H1 (cell line): ENCODE results near the gene GRIK4. TPM values are rescaled to one million over a fixed set of nuclear protein-coding genes. Genes with fewer than 3 reads are reported as not detected.

ENCODE experiments used
- CTCF ChIA-PET: fragments of 300-600 bp; sonication (Branson Sonifier 250); formaldehyde crosslinking; loops from one replicate; lab custom pipeline; 2021; ENCODE audit not compliant: partially characterized antibody; lab: Charles Lee
- POLR2A ChIA-PET: fragments of 300-600 bp; sonication (Branson Sonifier 250); formaldehyde crosslinking; loops from one replicate; lab custom pipeline; 2021; ENCODE audit warnings: inconsistent platforms; ENCODE audit not compliant: partially characterized antibody; lab: Charles Lee
- DNase-seq, 2 experiments: peaks; one replicate each; pipeline versions ENCODE4 v3.0.0 to v3.0.0-alpha.2; 2010 to 2022; ENCODE audit warnings: low spot score in 2 of 2, low read depth in 1 of 2, mixed read lengths in 1 of 2
- FAIRE-seq: peaks from 2 replicates; lab custom pipeline; 2011; peaks lifted over from hg19 to GRCh38; lab: Jason Lieb, UNC
- H2AFZ ChIP-seq: 2 replicates; pipeline ENCODE4 v1.8.1; 2012; ENCODE audit warnings: low read length, inconsistent platforms
- H2AK5ac ChIP-seq: 2 replicates; pipeline ENCODE4 v1.6.1; 2013; ENCODE audit warnings: low read depth, low read length
- H2BK120ac ChIP-seq: replicated peaks from 2 replicates; pipeline ENCODE3; 2013; ENCODE audit warnings: low read depth, low read length, inconsistent platforms
- H2BK12ac ChIP-seq: 2 replicates; pipeline ENCODE4 v1.6.1; 2013; ENCODE audit warnings: low read depth, low read length
- H2BK15ac ChIP-seq: 2 replicates; pipeline ENCODE4 v1.6.1; 2013; ENCODE audit warnings: low read length
- H2BK20ac ChIP-seq: 2 replicates; pipeline ENCODE4 v1.6.1; 2013; ENCODE audit warnings: low read length
- H2BK5ac ChIP-seq: 2 replicates; pipeline ENCODE4 v1.6.1; 2013; ENCODE audit warnings: low read depth, low read length
- H3K14ac ChIP-seq: 2 replicates; pipeline ENCODE4 v1.6.1; 2013; ENCODE audit warnings: inconsistent platforms; ENCODE audit not compliant: insufficient read length
- H3K18ac ChIP-seq: 2 replicates; pipeline ENCODE4 v1.6.1; 2013; ENCODE audit warnings: low read length; ENCODE audit errors: extremely low read depth
- H3K23ac ChIP-seq: 2 replicates; pipeline ENCODE4 v1.6.1; 2013; ENCODE audit warnings: inconsistent platforms; ENCODE audit not compliant: insufficient read length
- H3K23me2 ChIP-seq: 2 replicates; pipeline ENCODE4 v1.6.1; 2013; ENCODE audit warnings: low read depth, low read length
- H3K27ac ChIP-seq: 2 replicates; pipeline ENCODE4 v1.6.1; 2011; ENCODE audit warnings: low read depth, low read length, inconsistent platforms
- H3K27me3 ChIP-seq, 4 experiments: replicated peaks in 1 of 4; 1 replicate in 1 of 4; 2 replicates in 3 of 4; pipeline versions ENCODE4 v1.6.1 to v1.8.1; 2011 to 2013; ENCODE audit warnings: low read length in 3 of 4, mild to moderate bottlenecking in 3 of 4, inconsistent platforms in 2 of 4, mixed read lengths in 2 of 4, moderate library complexity in 1 of 4; ENCODE audit not compliant: control insufficient read depth in 3 of 4, insufficient read depth in 3 of 4; ENCODE audit errors: extremely low read depth in 1 of 4
- H3K36me3 ChIP-seq, 4 experiments: 2 replicates each; pipeline versions ENCODE4 v1.6.1 to v1.8.1; 2011 to 2013; ENCODE audit warnings: mild to moderate bottlenecking in 4 of 4, low read length in 3 of 4, moderate library complexity in 2 of 4, control low read depth in 1 of 4, inconsistent platforms in 1 of 4; ENCODE audit not compliant: insufficient read depth in 4 of 4, control insufficient read depth in 2 of 4
- H3K4ac ChIP-seq: replicated peaks from 2 replicates; pipeline ENCODE3; 2013; ENCODE audit warnings: low read length, low read depth, mixed read lengths, inconsistent platforms; ENCODE audit not compliant: insufficient read length
- H3K4me1 ChIP-seq, 4 experiments: replicated peaks in 1 of 4; 1 replicate in 1 of 4; 2 replicates in 3 of 4; pipeline versions ENCODE4 v1.6.1 to v1.8.1; 2011 to 2013; ENCODE audit warnings: low read length in 3 of 4, inconsistent platforms in 2 of 4, mixed read lengths in 1 of 4; ENCODE audit not compliant: insufficient read depth in 4 of 4, control insufficient read depth in 3 of 4
- H3K4me2 ChIP-seq, 2 experiments: 2 replicates each; pipeline versions ENCODE4 v1.6.1 to v1.8.1; 2011 to 2013; ENCODE audit warnings: low read depth in 2 of 2, low read length in 2 of 2, control low read depth in 1 of 2, inconsistent platforms in 1 of 2, mild to moderate bottlenecking in 1 of 2; ENCODE audit not compliant: insufficient read depth in 1 of 2
- H3K4me3 ChIP-seq, 4 experiments: fragments of 200-600, 300-600 bp in 1 of 4; sonication (generic), shearing (Covaris generic), sonication (Bioruptor Twin) in 1 of 4; 2 replicates each; pipeline versions ENCODE4 v1.5.1 to v1.8.1; 2011 to 2016; ENCODE audit warnings: low read length in 4 of 4, low read depth in 3 of 4, control low read depth in 2 of 4, inconsistent platforms in 2 of 4, mild to moderate bottlenecking in 2 of 4, mixed read lengths in 1 of 4, moderate library complexity in 1 of 4; ENCODE audit not compliant: insufficient read depth in 2 of 4; ENCODE audit errors: extremely low read depth in 1 of 4
- H3K56ac ChIP-seq: replicated peaks from 2 replicates; pipeline ENCODE3; 2013; ENCODE audit warnings: low read depth, mild to moderate bottlenecking, mixed read lengths, low read length, inconsistent platforms; ENCODE audit not compliant: insufficient read length
- H3K79me1 ChIP-seq: 2 replicates; pipeline ENCODE4 v1.6.1; 2013; ENCODE audit warnings: low read depth, low read length, control low read depth
- H3K79me2 ChIP-seq, 2 experiments: 2 replicates each; pipeline versions ENCODE4 v1.6.1 to v1.8.1; 2012 to 2013; ENCODE audit warnings: low read length in 2 of 2, mild to moderate bottlenecking in 2 of 2, inconsistent platforms in 1 of 2; ENCODE audit not compliant: insufficient read depth in 2 of 2, control insufficient read depth in 1 of 2
- H3K9ac ChIP-seq, 4 experiments: replicated peaks in 1 of 4; 1 replicate in 1 of 4; 2 replicates in 3 of 4; pipeline versions ENCODE4 v1.6.1 to v1.8.1; 2011 to 2013; ENCODE audit warnings: low read depth in 3 of 4, low read length in 3 of 4, control low read depth in 2 of 4, mild to moderate bottlenecking in 2 of 4, moderate library complexity in 2 of 4, inconsistent platforms in 1 of 4; ENCODE audit errors: extremely low read depth in 1 of 4
- H3K9me3 ChIP-seq, 2 experiments: 2 replicates each; pipeline versions ENCODE4 v1.6.1 to v1.8.1; 2012 to 2013; ENCODE audit warnings: mild to moderate bottlenecking in 2 of 2, moderate library complexity in 2 of 2, control low read depth in 1 of 2, inconsistent platforms in 1 of 2, low read depth in 1 of 2, low read length in 1 of 2, mixed read lengths in 1 of 2; ENCODE audit not compliant: insufficient read depth in 2 of 2
- H4K20me1 ChIP-seq, 2 experiments: replicated peaks in 1 of 2; 2 replicates each; pipeline versions ENCODE3 to v1.8.1; 2011 to 2013; ENCODE audit warnings: inconsistent platforms in 2 of 2, low read length in 2 of 2, mild to moderate bottlenecking in 1 of 2; ENCODE audit not compliant: insufficient read depth in 2 of 2, control insufficient read depth in 1 of 2
- H4K5ac ChIP-seq: 2 replicates; pipeline ENCODE4 v1.6.1; 2013; ENCODE audit warnings: low read length, low read depth, mixed read lengths, inconsistent platforms; ENCODE audit not compliant: insufficient read length
- H4K8ac ChIP-seq: 2 replicates; pipeline ENCODE4 v1.8.0; 2013; ENCODE audit warnings: mild to moderate bottlenecking, moderate library complexity, low read length, inconsistent platforms; ENCODE audit not compliant: insufficient read depth; ENCODE audit errors: extremely low read depth
- H4K91ac ChIP-seq: replicated peaks from 2 replicates; pipeline ENCODE3; 2013; ENCODE audit warnings: low read length, mixed read lengths, inconsistent platforms; ENCODE audit not compliant: insufficient read length
- CEBPB ChIP-seq: IDR thresholded peaks from 2 replicates; pipeline ENCODE4 v1.6.1; 2012; ENCODE audit warnings: low read depth, low read length
- CHD2 ChIP-seq: IDR thresholded peaks from 2 replicates; pipeline ENCODE4 v1.6.1; 2012; ENCODE audit warnings: low read length, improper control_type of control experiment
- CREB1 ChIP-seq: IDR thresholded peaks from 2 replicates; pipeline ENCODE4 v1.6.1; 2012; ENCODE audit warnings: inconsistent platforms
- CTBP2 ChIP-seq: IDR thresholded peaks from 2 replicates; pipeline ENCODE4 v1.7.0; 2011; ENCODE audit warnings: borderline replicate concordance, mild to moderate bottlenecking, moderate library complexity, mixed read lengths, low read length; ENCODE audit not compliant: insufficient read depth, insufficient read length
- EP300 ChIP-seq, 2 experiments: IDR thresholded peaks; 1 replicate in 1 of 2; 2 replicates in 1 of 2; pipeline ENCODE4 v1.6.1; 2011 to 2012; ENCODE audit warnings: low read depth in 2 of 2, low read length in 2 of 2, mild to moderate bottlenecking in 2 of 2, borderline replicate concordance in 1 of 2, inconsistent platforms in 1 of 2, moderate library complexity in 1 of 2
- EZH2 ChIP-seq: fragments of 200-600 bp; sonication (generic); IDR thresholded peaks from 2 replicates; pipeline ENCODE4 v1.7.1; 2012; ENCODE audit warnings: low read depth, mild to moderate bottlenecking, moderate library complexity, low read length, inconsistent platforms; ENCODE audit not compliant: severe bottlenecking
- GABPA ChIP-seq: IDR thresholded peaks from 2 replicates; pipeline ENCODE4 v1.6.1; 2011; ENCODE audit warnings: mild to moderate bottlenecking, low read length, moderate library complexity, borderline replicate concordance; ENCODE audit not compliant: insufficient read depth
- HDAC2 ChIP-seq, 2 experiments: fragments of 300-600 bp in 1 of 2; sonication (generic) in 1 of 2; IDR thresholded peaks; 2 replicates each; pipeline ENCODE4 v1.6.1; 2011 to 2012; ENCODE audit warnings: low read depth in 2 of 2, low read length in 2 of 2, mild to moderate bottlenecking in 2 of 2, moderate library complexity in 2 of 2, borderline replicate concordance in 1 of 2, inconsistent platforms in 1 of 2
- KDM1A ChIP-seq: fragments of 200-600, 300-600 bp; sonication (generic); IDR thresholded peaks from 2 replicates; pipeline ENCODE4 v1.7.1; 2016; ENCODE audit warnings: mild to moderate bottlenecking, low read length, borderline replicate concordance
- POU5F1 ChIP-seq: IDR thresholded peaks from 2 replicates; pipeline ENCODE4 v1.6.1; 2011; ENCODE audit warnings: low read depth, mild to moderate bottlenecking, low read length, moderate library complexity
- SP2 ChIP-seq: IDR thresholded peaks from 2 replicates; pipeline ENCODE4 v1.6.1; 2012; ENCODE audit warnings: mild to moderate bottlenecking, low read length, inconsistent platforms
- YY1 ChIP-seq: IDR thresholded peaks from 2 replicates; pipeline ENCODE4 v1.6.1; 2011; ENCODE audit warnings: low read depth, mild to moderate bottlenecking, low read length
- WGBS, 2 experiments: shearing (Covaris generic) in 1 of 2; methylation state at CpG; one replicate each; pipeline versions ENCODE4 v1.1.6 to v1.1.7; 2013 to 2015; ENCODE audit warnings: low lambda C conversion rate in 2 of 2, mixed read lengths in 2 of 2, inconsistent platforms in 1 of 2, low coverage in 1 of 2, missing lambda C conversion rate in 1 of 2; ENCODE audit not compliant: insufficient replicate concordance in 2 of 2, insufficient coverage in 1 of 2, insufficient read length in 1 of 2; ENCODE audit errors: extremely low coverage in 1 of 2, missing lambda C conversion rate in 1 of 2; 5-methylcytosine and 5-hydroxymethylcytosine counted together
- polyA plus RNA-seq, 7 experiments: library from polyadenylated mRNA; depleted of rRNA in 3 of 7; stranded (reverse) in 5 of 7; unstranded in 2 of 7; fragments of >200 nt in 5 of 7; fragments of 200-250 nt in 2 of 7; gene quantifications; 1 replicate in 5 of 7; 2 replicates in 1 of 7; 4 replicates in 1 of 7; pipeline versions ENCODE4 v1.2.1 to v1.2.3, GENCODE V29; 2011 to 2013; ENCODE audit warnings: missing spikeins in 2 of 7, mixed read lengths in 2 of 7
- total RNA-seq: library from RNA; stranded (reverse); fragmentation: NEBNext Ultra II Directional; extraction: Animal tissue kit (Norgen Biotek cat#: 25700); gene quantifications from 2 replicates; pipeline ENCODE4 v1.2.1, GENCODE V29; 2021
- TF ChIP-seq, protein P1 (sequence below): IDR thresholded peaks from 2 replicates; pipeline ENCODE4 v1.6.1; 2012; ENCODE audit warnings: low read length, inconsistent platforms

Gene GRIK4
- total and polyA plus RNA-seq, 2 of the 8 experiments (the other 6 are each of a cell fraction or from before 2014, with no cell fraction given) = 1.2 to 2.9 TPM

DNA sequence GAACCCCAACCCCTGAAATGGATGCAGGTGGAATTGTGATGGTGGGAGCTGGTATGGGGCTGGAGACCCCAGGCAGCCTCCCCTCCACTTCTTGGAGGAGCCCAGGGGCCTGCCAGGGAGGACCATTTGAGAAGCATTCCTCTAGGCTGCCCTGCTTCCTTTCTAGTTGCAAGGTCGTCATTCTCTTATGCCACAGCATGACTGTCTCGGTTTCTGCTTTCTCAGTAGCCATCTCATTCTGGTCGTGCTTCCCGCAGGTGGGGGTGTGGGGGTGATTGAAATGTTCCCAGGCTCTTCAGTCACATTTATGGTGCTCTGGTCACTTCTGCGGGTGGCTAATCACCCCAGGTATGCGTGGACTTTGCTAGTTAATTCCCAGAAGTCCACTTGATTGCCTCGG lies 288.7 kb downstream of the GRIK4 start:
- Histone ChIP-seq H4K8ac (no peak overlapping the region), H3K9me3 (no peaks in the 10 kb centered on the region), H2BK15ac (no peak overlapping the region), H3K18ac (no peak overlapping the region), H3K27ac (no peak overlapping the region), H3K36me3 (no peaks in the 10 kb centered on the region), H2BK120ac (no peak overlapping the region), H2AFZ (no peak overlapping the region), H3K4me3 (no peak overlapping the region), H4K20me1 (no peaks in the 10 kb centered on the region), H3K56ac (no peak overlapping the region), H3K14ac (no peak overlapping the region), H2AK5ac (no peak overlapping the region), H3K27me3 (no peaks in the 10 kb centered on the region), H3K23ac (no peak overlapping the region), H2BK5ac (no peak overlapping the region), H2BK20ac (no peak overlapping the region), H3K79me2 (no peaks in the 10 kb centered on the region), H3K4me2 (no peak overlapping the region), H3K4ac (no peak overlapping the region), H3K79me1 (no peaks in the 10 kb centered on the region), H3K4me1 (no peaks in the 10 kb centered on the region; a peak in 1 of 7 replicates), H2BK12ac (no peak overlapping the region), H3K23me2 (no peaks in the 10 kb centered on the region), H4K5ac (no peak overlapping the region), H3K9ac (no peak overlapping the region), H4K91ac (no peak overlapping the region)
- CTCF ChIA-PET = interaction anchor here (1.1 to 4.5 kb wide), 4 partner anchors 10 to 113 kb away, joined by 4 to 24 read pairs (median 4); no protein-coding TSS in a partner anchor
- POLR2A ChIA-PET = no interaction called here
- WGBS, 2 experiments = 93% methylated on average over 7 of the region's 7 CpGs; no CpG with 5 or more reads in 1 of the 2 experiments
- DNase-seq (no peak), FAIRE-seq (no peak)
- TF ChIP-seq EP300 (IDR thresholded peaks at IDR 0.05; ENCODE audit: borderline replicate concordance in 1 of 2, low read depth in 2 of 2, low read length in 2 of 2) = no peak
- TF ChIP-seq CTBP2 = no peak
- TF ChIP-seq SP2 = no peak
- TF ChIP-seq CREB1 = no peak
- TF ChIP-seq KDM1A = no peak
- no peak for TF ChIP-seq EZH2
- no peak for TF ChIP-seq POU5F1
- no peak for TF ChIP-seq CHD2
- no peak for TF ChIP-seq GABPA
- TF ChIP-seq HDAC2 (IDR thresholded peaks at IDR 0.05; ENCODE audit: borderline replicate concordance in 1 of 2, low read depth in 2 of 2, low read length in 2 of 2) = no peak
- no peak for TF ChIP-seq YY1
- no peak for TF ChIP-seq CEBPB
- TF ChIP-seq, protein P1, sequence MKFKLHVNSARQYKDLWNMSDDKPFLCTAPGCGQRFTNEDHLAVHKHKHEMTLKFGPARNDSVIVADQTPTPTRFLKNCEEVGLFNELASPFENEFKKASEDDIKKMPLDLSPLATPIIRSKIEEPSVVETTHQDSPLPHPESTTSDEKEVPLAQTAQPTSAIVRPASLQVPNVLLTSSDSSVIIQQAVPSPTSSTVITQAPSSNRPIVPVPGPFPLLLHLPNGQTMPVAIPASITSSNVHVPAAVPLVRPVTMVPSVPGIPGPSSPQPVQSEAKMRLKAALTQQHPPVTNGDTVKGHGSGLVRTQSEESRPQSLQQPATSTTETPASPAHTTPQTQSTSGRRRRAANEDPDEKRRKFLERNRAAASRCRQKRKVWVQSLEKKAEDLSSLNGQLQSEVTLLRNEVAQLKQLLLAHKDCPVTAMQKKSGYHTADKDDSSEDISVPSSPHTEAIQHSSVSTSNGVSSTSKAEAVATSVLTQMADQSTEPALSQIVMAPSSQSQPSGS = no peak
